ENCODE measurements around the gene PLP2.
"Not testable (repeated sequence)": the region's sequence is repeated elsewhere in the genome, so short reads cannot be mapped to it uniquely, and the experiment has no call there.

Gene PLP2

GRCh38 chrX:49163555-49164419, 7.9 kb upstream of the PLP2 start:
- peak; percentile 46 for DNase-seq (ENCODE audit: low read depth)

GRCh38 chrX:49164589-49165360, 6.9 kb upstream of the PLP2 start:
- DNase-seq (ENCODE audit: low read depth) = no peak

GRCh38 chrX:49165901-49166881, 5.5 kb upstream of the PLP2 start:
- no peak for DNase-seq (ENCODE audit: low read depth)

GRCh38 chrX:49166914-49167739, 4.6 kb upstream of the PLP2 start:
- DNase-seq (ENCODE audit: low read depth) = peak; percentile 38

GRCh38 chrX:49167740-49168108, 4.0 kb upstream of the PLP2 start:
- DNase-seq (ENCODE audit: low read depth) = no peak

- DNase-seq (ENCODE audit: low read depth) = no peak
These were observed 632 bp downstream of the PLP2 start for GRCh38 chrX:49172280-49172780.

- DNase-seq (ENCODE audit: low read depth) = not testable (repeated sequence)
These were observed 1.8 kb downstream of the PLP2 start for GRCh38 chrX:49173544-49173943.

- DNase-seq (ENCODE audit: low read depth) = no peak
These were observed 3.0 kb downstream of the PLP2 start for GRCh38 chrX:49174723-49175122.

- DNase-seq (ENCODE audit: low read depth) = no peak
These were observed 4.0 kb downstream of the PLP2 start for GRCh38 chrX:49175435-49176274.

- DNase-seq (ENCODE audit: low read depth) = no peak
These were observed 5.0 kb downstream of the PLP2 start for GRCh38 chrX:49176421-49177326.

- no peak for DNase-seq (ENCODE audit: low read depth)
These were observed 5.7 kb downstream of the PLP2 start for GRCh38 chrX:49177338-49177833.

GRCh38 chrX:49177873-49178480, 6.3 kb downstream of the PLP2 start:
- DNase-seq (ENCODE audit: low read depth) = no peak

- no peak for DNase-seq (ENCODE audit: low read depth)
These were observed 6.8 kb downstream of the PLP2 start for GRCh38 chrX:49178537-49178936.

GRCh38 chrX:49179358-49179757, 7.7 kb downstream of the PLP2 start:
- DNase-seq (ENCODE audit: low read depth) = no peak

- DNase-seq (ENCODE audit: low read depth) = no peak
These were observed 12.1 kb downstream of the PLP2 start for GRCh38 chrX:49183701-49184281.

GRCh38 chrX:49184294-49185281, 12.9 kb downstream of the PLP2 start:
- peak; percentile 74 for DNase-seq (ENCODE audit: low read depth)
